DMS53 (cell line): ENCODE data around the gene PHLPP1.
A peak's percentile ranks its signal among the peaks of the same experiment; 100 is the strongest.

Experiments used
- DNase-seq: peaks from one replicate; lab custom pipeline; 2025; lab: John Stamatoyannopoulos, UW

PHLPP1 gene

GRCh38 chr18:62810682-62811081 is 95.3 kb downstream of the PHLPP1 start:
- DNase-seq = no peak

- DNase-seq = no peak
These were observed 96.3 kb downstream of the PHLPP1 start for GRCh38 chr18:62811674-62812073.

- no peak for DNase-seq
These were observed 96.9 kb downstream of the PHLPP1 start for GRCh38 chr18:62812242-62812641.

GRCh38 chr18:62812876-62813275 is 97.5 kb downstream of the PHLPP1 start:
- no peak for DNase-seq

GRCh38 chr18:62814132-62814759 is 98.9 kb downstream of the PHLPP1 start:
- no peak for DNase-seq

- DNase-seq = no peak
These were observed 110.0 kb downstream of the PHLPP1 start for GRCh38 chr18:62825382-62825781.

GRCh38 chr18:62827397-62827796 is 112.1 kb downstream of the PHLPP1 start:
- DNase-seq = peak; percentile 68

- peak; percentile 49 for DNase-seq
These were observed 112.8 kb downstream of the PHLPP1 start for GRCh38 chr18:62828091-62828640.

GRCh38 chr18:62828852-62829251 is 113.5 kb downstream of the PHLPP1 start:
- DNase-seq = no peak

- no peak for DNase-seq
These were observed 114.6 kb downstream of the PHLPP1 start for GRCh38 chr18:62829936-62830335.

- peak; percentile 67 for DNase-seq
These were observed 116.9 kb downstream of the PHLPP1 start for GRCh38 chr18:62832282-62832681.

- no peak for DNase-seq
These were observed 118.2 kb downstream of the PHLPP1 start for GRCh38 chr18:62833494-62833893.

GRCh38 chr18:62834715-62835114 is 119.4 kb downstream of the PHLPP1 start:
- DNase-seq = no peak

GRCh38 chr18:62837011-62837410 is 121.7 kb downstream of the PHLPP1 start:
- no peak for DNase-seq

- no peak for DNase-seq
These were observed 123.2 kb downstream of the PHLPP1 start for GRCh38 chr18:62838475-62839098.

GRCh38 chr18:62839874-62840713 is 124.8 kb downstream of the PHLPP1 start:
- DNase-seq = no peak

- DNase-seq = no peak
These were observed 126.1 kb downstream of the PHLPP1 start for GRCh38 chr18:62841405-62841804.

- no peak for DNase-seq
These were observed 127.6 kb downstream of the PHLPP1 start for GRCh38 chr18:62842898-62843297.

- DNase-seq = no peak
These were observed 129.7 kb downstream of the PHLPP1 start for GRCh38 chr18:62844850-62845643.

GRCh38 chr18:62846313-62846712 is 131.0 kb downstream of the PHLPP1 start:
- no peak for DNase-seq

- no peak for DNase-seq
These were observed 131.7 kb downstream of the PHLPP1 start for GRCh38 chr18:62847081-62847480.

- no peak for DNase-seq
These were observed 133.6 kb downstream of the PHLPP1 start for GRCh38 chr18:62848946-62849345.
